Ovary (tissue), 9 donors: ENCODE measurements around the gene SELENOH. TPM values are rescaled to one million over a fixed set of nuclear protein-coding genes. Genes with fewer than 3 reads are reported as not detected.

Experiments
- DNase-seq, 5 donors: peaks; one replicate each; pipeline ENCODE4 v3.0.0-alpha.2; 2019 to 2020
- H3K27ac ChIP-seq, 2 donors: fragments of 200-600 bp; one replicate each; pipeline versions ENCODE4 v1.5.1 to v1.8.0; 2019 to 2022
- H3K27me3 ChIP-seq: fragments of 200-600 bp; one replicate; pipeline ENCODE4 v1.8.0; 2022
- H3K36me3 ChIP-seq: fragments of 200-600 bp; sonication (generic); one replicate; pipeline ENCODE4 v1.5.1; 2019
- H3K4me1 ChIP-seq: one replicate; pipeline ENCODE4 v1.8.1; 2013; ENCODE audit warnings: mild to moderate bottlenecking, moderate library complexity; ENCODE audit not compliant: insufficient read depth
- H3K4me3 ChIP-seq: fragments of 200-600 bp; sonication (generic); one replicate; pipeline ENCODE4 v1.5.1; 2017
- H3K9me3 ChIP-seq, 2 donors: fragments of 200-600 bp in 1 of 2; sonication (generic) in 1 of 2; one replicate each; pipeline versions ENCODE4 v1.5.1 to v1.8.1; 2013 to 2019; ENCODE audit warnings: mild to moderate bottlenecking in 1 of 2, moderate library complexity in 1 of 2
- EP300 ChIP-seq: sonication (generic); formaldehyde crosslinking; IDR thresholded peaks from one replicate; pipeline ENCODE4 v1.6.1; 2017; ENCODE audit warnings: antibody characterized with exemption
- POLR2A ChIP-seq: fragments of 450-650 bp; IDR thresholded peaks from one replicate; pipeline ENCODE4 v1.6.1; 2017; ENCODE audit warnings: antibody characterized with exemption, mild to moderate bottlenecking, moderate library complexity
- WGBS, 3 donors: extraction: QIAGEN DNeasy Blood & Tissue Kit in 1 of 3; methylation state at CpG; one replicate each; pipeline versions ENCODE4 v1.1.5 to v1.1.7; 2013 to 2017; 5-methylcytosine and 5-hydroxymethylcytosine counted together
- intact Hi-C, 4 donors: fragments of 100-400 bp; cut with DNase I; formaldehyde crosslinking; loops; one replicate each; pipeline versions ENCODE4 v1.11.0 to v1.15.1; 2022 to 2023
- polyA plus RNA-seq, 2 donors: library from polyadenylated mRNA; stranded (reverse); fragments of 200-250 nt in 1 of 2; fragments of 350-450 nt in 1 of 2; fragmentation: Illumina TruSeq in 1 of 2; extraction: RNeasy Lipid Tissue Mini Kit (QIAGEN cat#74804) in 1 of 2; gene quantifications; one replicate each; pipeline ENCODE4 v1.2.3, GENCODE V29; 2013 to 2014
- total RNA-seq, 7 donors: library from RNA; depleted of rRNA in 2 of 7; stranded (reverse); fragments of >200 nt in 2 of 7; fragmentation: NEBNext Ultra II Directional in 3 of 7; extraction: Animal tissue kit (Norgen Biotek cat#: 25700) in 3 of 7; gene quantifications; one replicate each; pipeline versions ENCODE4 v1.1.0 to v1.2.4, GENCODE V29; 2016 to 2023
- TF ChIP-seq, protein P1 (sequence below), 3 donors: fragments of 450-650 bp in 2 of 3; fragments of 200-600 bp in 1 of 3; IDR thresholded peaks; one replicate each; pipeline versions ENCODE4 v1.5.1 to v1.8.0; 2016 to 2022; ENCODE audit warnings: antibody characterized with exemption in 3 of 3, mild to moderate bottlenecking in 1 of 3
- donor health status: DM: no; HTN: no; CAD: no; lungs with moderate emphysema.
- donor health status: DM: no; HTN: no; CAD: no.
- donor health status: Bipolar disorder and iron deficiency.
- donor health status: DM: yes; HTN: yes; CAD: no.
- donor health status: DM: no; HTN: no; CAD: no.
- donor health status: DM: yes; HTN: yes; CAD: no.

Gene SELENOH
- total and polyA plus RNA-seq, 9 donors: 33.9 to 244 (median 107) TPM

- H3K4me3 ChIP-seq: no peak overlapping the region
- no peaks in the 10 kb centered on the region for H3K9me3 ChIP-seq
- 6 to 17% (median 6%) methylated on average over 1 of the region's 1 CpG for WGBS, 3 donors
- TF ChIP-seq EP300 (no peak), POLR2A (no peak)
- TF ChIP-seq, protein P1, sequence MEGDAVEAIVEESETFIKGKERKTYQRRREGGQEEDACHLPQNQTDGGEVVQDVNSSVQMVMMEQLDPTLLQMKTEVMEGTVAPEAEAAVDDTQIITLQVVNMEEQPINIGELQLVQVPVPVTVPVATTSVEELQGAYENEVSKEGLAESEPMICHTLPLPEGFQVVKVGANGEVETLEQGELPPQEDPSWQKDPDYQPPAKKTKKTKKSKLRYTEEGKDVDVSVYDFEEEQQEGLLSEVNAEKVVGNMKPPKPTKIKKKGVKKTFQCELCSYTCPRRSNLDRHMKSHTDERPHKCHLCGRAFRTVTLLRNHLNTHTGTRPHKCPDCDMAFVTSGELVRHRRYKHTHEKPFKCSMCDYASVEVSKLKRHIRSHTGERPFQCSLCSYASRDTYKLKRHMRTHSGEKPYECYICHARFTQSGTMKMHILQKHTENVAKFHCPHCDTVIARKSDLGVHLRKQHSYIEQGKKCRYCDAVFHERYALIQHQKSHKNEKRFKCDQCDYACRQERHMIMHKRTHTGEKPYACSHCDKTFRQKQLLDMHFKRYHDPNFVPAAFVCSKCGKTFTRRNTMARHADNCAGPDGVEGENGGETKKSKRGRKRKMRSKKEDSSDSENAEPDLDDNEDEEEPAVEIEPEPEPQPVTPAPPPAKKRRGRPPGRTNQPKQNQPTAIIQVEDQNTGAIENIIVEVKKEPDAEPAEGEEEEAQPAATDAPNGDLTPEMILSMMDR (IDR thresholded peaks at IDR 0.05): no peak
- no peaks in the 10 kb centered on the region for H3K36me3 ChIP-seq
- no peaks in the 10 kb centered on the region for H3K27me3 ChIP-seq
- H3K4me1 ChIP-seq: peaks cover 46% of the 10 kb centered on the region
- H3K27ac ChIP-seq: peak overlapping the region in 1 of 2 donors; percentile 74
- no peak for DNase-seq
- intact Hi-C loops: no loop called here
Observed at GRCh38 chr11:57779276-57779675, 38.0 kb downstream of the SELENOH start.

DNA sequence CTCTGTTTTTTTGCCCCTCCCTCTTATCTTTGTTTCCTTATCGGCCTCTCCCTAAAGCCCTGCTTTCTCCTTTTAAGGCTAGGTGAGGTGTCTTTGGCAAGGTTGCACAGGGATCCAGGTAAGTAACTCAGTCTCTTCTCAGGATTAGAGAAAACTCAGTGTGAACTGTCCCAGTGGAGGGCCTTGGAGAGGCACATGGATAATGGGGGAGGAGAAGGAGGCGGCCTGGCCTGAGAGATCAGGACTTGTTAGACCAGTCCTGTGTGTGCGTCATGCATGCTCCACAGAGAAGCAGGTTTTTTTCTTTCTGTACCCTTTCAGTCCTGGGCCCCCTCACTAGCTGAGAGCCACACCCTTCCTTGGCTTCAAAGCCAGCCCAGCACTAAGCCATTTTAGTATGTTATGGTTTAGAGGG lies 40.2 kb downstream of the SELENOH start:
- H3K27ac ChIP-seq: no peak overlapping the region
- DNase-seq: peak in 1 of 5 donors; percentile 38
- H3K27me3 ChIP-seq: no peaks in the 10 kb centered on the region
- peaks cover 29% of the 10 kb centered on the region for H3K4me1 ChIP-seq
- intact Hi-C loops: no loop called here
- WGBS, 3 donors: 56 to 71% (median 64%) methylated on average over 3 of the region's 3 CpGs
- H3K4me3 ChIP-seq: no peak overlapping the region
- no peaks in the 10 kb centered on the region for H3K36me3 ChIP-seq
- TF ChIP-seq EP300 (no peak), POLR2A (no peak)
- TF ChIP-seq, protein P1 (IDR thresholded peaks at IDR 0.05): no peak
- no peaks in the 10 kb centered on the region for H3K9me3 ChIP-seq

GRCh38 chr11:57785072-57785471 lies 43.8 kb downstream of the SELENOH start:
- TF ChIP-seq EP300 (no peak), POLR2A (no peak)
- TF ChIP-seq, protein P1 (IDR thresholded peaks at IDR 0.05): no peak
- Histone ChIP-seq H3K9me3 (no peaks in the 10 kb centered on the region), H3K27ac (no peak overlapping the region), H3K36me3 (no peaks in the 10 kb centered on the region), H3K4me3 (no peak overlapping the region), H3K4me1 (peaks cover 18% of the 10 kb centered on the region), H3K27me3 (no peaks in the 10 kb centered on the region)
- DNase-seq: no peak
- WGBS, 3 donors: 90 to 96% (median 93%) methylated on average over 2 of the region's 2 CpGs
- intact Hi-C loops: no loop called here

- TF ChIP-seq, protein P1 (IDR thresholded peaks at IDR 0.05): no peak
- TF ChIP-seq POLR2A (no peak), EP300 (no peak)
- 74 to 81% (median 79%) methylated on average over 4 of the region's 4 CpGs for WGBS, 3 donors
- Histone ChIP-seq H3K27ac (no peak overlapping the region), H3K27me3 (no peaks in the 10 kb centered on the region), H3K4me3 (no peak overlapping the region), H3K4me1 (peaks cover 16% of the 10 kb centered on the region), H3K9me3 (no peaks in the 10 kb centered on the region), H3K36me3 (no peaks in the 10 kb centered on the region)
- DNase-seq: no peak
- intact Hi-C loops: no loop called here
Observed at GRCh38 chr11:57786436-57786835, 45.1 kb downstream of the SELENOH start.
